Measurements from ENCODE around the gene ZCCHC3.
"Not testable (repeated sequence)": the region's sequence is repeated elsewhere in the genome, so short reads cannot be mapped to it uniquely, and the experiment has no call there.

ZCCHC3 gene

GRCh38 chr20:297098-297924, at the start of gene ZCCHC3:
Gene ZCCHC3, plus strand, starts transcription at chr20:297570. Its CDS starts 17 bp downstream, at chr20:297587.
- DNase-seq, result peak; percentile 97

- no peak for DNase-seq
Observed at GRCh38 chr20:251354-251753, 46.0 kb upstream of the ZCCHC3 start.

GRCh38 chr20:252801-253200, 44.6 kb upstream of the ZCCHC3 start:
- DNase-seq, result no peak

GRCh38 chr20:253447-253846, 43.9 kb upstream of the ZCCHC3 start:
- DNase-seq, result not testable (repeated sequence)

GRCh38 chr20:257419-257818, 40.0 kb upstream of the ZCCHC3 start, which contains the start of gene DEFB132:
Gene DEFB132, plus strand, starts transcription at chr20:257724. Its CDS starts 55 bp downstream, at chr20:257779.
- no peak for DNase-seq

- DNase-seq, result no peak
Observed at GRCh38 chr20:258269-258858, 39.0 kb upstream of the ZCCHC3 start.

- DNase-seq, result peak; percentile 32
Observed at GRCh38 chr20:258963-259362, 38.4 kb upstream of the ZCCHC3 start.

GRCh38 chr20:259981-260380, 37.4 kb upstream of the ZCCHC3 start:
- DNase-seq, result no peak

GRCh38 chr20:263701-264100, 33.7 kb upstream of the ZCCHC3 start:
- no peak for DNase-seq

- peak; percentile 93 for DNase-seq
Observed at GRCh38 chr20:266596-267562, 30.5 kb upstream of the ZCCHC3 start.

- no peak for DNase-seq
Observed at GRCh38 chr20:270517-270916, 26.9 kb upstream of the ZCCHC3 start.

GRCh38 chr20:271069-271468, 26.3 kb upstream of the ZCCHC3 start:
- DNase-seq, result no peak

- DNase-seq, result no peak
Observed at GRCh38 chr20:271528-271927, 25.8 kb upstream of the ZCCHC3 start.

- peak; percentile 22 for DNase-seq
Observed at GRCh38 chr20:272718-273117, 24.7 kb upstream of the ZCCHC3 start.

- no peak for DNase-seq
Observed at GRCh38 chr20:273884-274283, 23.5 kb upstream of the ZCCHC3 start.

- no peak for DNase-seq
Observed at GRCh38 chr20:275791-276190, 21.6 kb upstream of the ZCCHC3 start.

- no peak for DNase-seq
Observed at GRCh38 chr20:276620-277495, 20.5 kb upstream of the ZCCHC3 start.

GRCh38 chr20:277496-277781, 19.9 kb upstream of the ZCCHC3 start:
- no peak for DNase-seq

- no peak for DNase-seq
Observed at GRCh38 chr20:278181-278580, 19.2 kb upstream of the ZCCHC3 start.

GRCh38 chr20:278607-279571, 18.5 kb upstream of the ZCCHC3 start:
- no peak for DNase-seq

GRCh38 chr20:284172-284571, 13.2 kb upstream of the ZCCHC3 start:
- no peak for DNase-seq
